Breast epithelium (tissue), 3 donors: ENCODE results near the gene IL15.

Experiments used
- CTCF ChIP-seq, 3 donors: fragments of 450-650 bp; IDR thresholded peaks; one replicate each; pipeline ENCODE4 v1.5.1; 2016 to 2017; ENCODE audit warnings: antibody characterized with exemption in 3 of 3, mild to moderate bottlenecking in 3 of 3, moderate library complexity in 3 of 3
- POLR2A ChIP-seq: fragments of 450-650 bp; IDR thresholded peaks from one replicate; pipeline ENCODE4 v1.6.1; 2016; ENCODE audit warnings: antibody characterized with exemption, mild to moderate bottlenecking, moderate library complexity

- TF ChIP-seq POLR2A: no peak
- no peak for TF ChIP-seq CTCF (IDR thresholded peaks at IDR 0.05)
Measured at GRCh38 chr4:141605425-141605856, 30.9 kb upstream of the IL15 start.
